Memory B cell (primary cell): ENCODE results near the gene BTBD16.

ENCODE experiments used
- ATAC-seq: fragments of 150-1000 bp; cut with Tn5 transposase; 2 replicates; pipeline ENCODE4 v1.10.0; 2021; ENCODE audit warnings: low read depth, mild to moderate bottlenecking, moderate library complexity
- DNase-seq, 2 donors: peaks; one replicate each; pipeline ENCODE4 v3.0.0; 2022; ENCODE audit warnings: low spot score in 2 of 2
- H3K27ac Mint-ChIP-seq: one replicate; pipeline ENCODE4 v1.8.0; 2022; ENCODE audit warnings: mild to moderate bottlenecking, moderate library complexity, mixed read lengths
- H3K27me3 Mint-ChIP-seq: one replicate; pipeline ENCODE4 v1.8.0; 2022; ENCODE audit warnings: mixed read lengths
- H3K36me3 Mint-ChIP-seq: one replicate; pipeline ENCODE4 v1.8.0; 2022; ENCODE audit warnings: mild to moderate bottlenecking, mixed read lengths
- H3K4me1 Mint-ChIP-seq: one replicate; pipeline ENCODE4 v1.8.0; 2022; ENCODE audit warnings: mixed read lengths
- H3K4me3 Mint-ChIP-seq: one replicate; pipeline ENCODE4 v1.8.0; 2022; ENCODE audit warnings: mild to moderate bottlenecking, moderate library complexity, mixed read lengths
- H3K9me3 Mint-ChIP-seq: one replicate; pipeline ENCODE4 v1.8.0; 2022; ENCODE audit warnings: mixed read lengths

The BTBD16 gene

GRCh38 chr10:122299423-122300075, 28.5 kb downstream of the BTBD16 start:
- no peak overlapping the region for H3K4me3 Mint-ChIP-seq
- H3K36me3 Mint-ChIP-seq, result no peaks in the 10 kb centered on the region
- ATAC-seq, result no peak
- no peaks in the 10 kb centered on the region for H3K9me3 Mint-ChIP-seq
- peaks cover 2% of the 10 kb centered on the region for H3K4me1 Mint-ChIP-seq
- peaks cover 13% of the 10 kb centered on the region for H3K27me3 Mint-ChIP-seq
- H3K27ac Mint-ChIP-seq, result no peak overlapping the region
- no peak for DNase-seq

GRCh38 chr10:122301055-122301810, 30.1 kb downstream of the BTBD16 start:
- peaks cover 10% of the 10 kb centered on the region for H3K27me3 Mint-ChIP-seq
- no peaks in the 10 kb centered on the region for H3K36me3 Mint-ChIP-seq
- peaks cover 2% of the 10 kb centered on the region for H3K4me1 Mint-ChIP-seq
- H3K27ac Mint-ChIP-seq, result no peak overlapping the region
- ATAC-seq (no peak), DNase-seq (no peak)
- H3K9me3 Mint-ChIP-seq, result peaks cover 5% of the 10 kb centered on the region
- H3K4me3 Mint-ChIP-seq, result no peak overlapping the region

- Mint-ChIP-seq H3K9me3 (peaks cover 5% of the 10 kb centered on the region), H3K27me3 (peaks cover 10% of the 10 kb centered on the region), H3K36me3 (no peaks in the 10 kb centered on the region), H3K27ac (no peak overlapping the region), H3K4me1 (peaks cover 2% of the 10 kb centered on the region), H3K4me3 (no peak overlapping the region)
- ATAC-seq (no peak), DNase-seq (no peak)
Observed at GRCh38 chr10:122301811-122302115, 30.7 kb downstream of the BTBD16 start.

DNA sequence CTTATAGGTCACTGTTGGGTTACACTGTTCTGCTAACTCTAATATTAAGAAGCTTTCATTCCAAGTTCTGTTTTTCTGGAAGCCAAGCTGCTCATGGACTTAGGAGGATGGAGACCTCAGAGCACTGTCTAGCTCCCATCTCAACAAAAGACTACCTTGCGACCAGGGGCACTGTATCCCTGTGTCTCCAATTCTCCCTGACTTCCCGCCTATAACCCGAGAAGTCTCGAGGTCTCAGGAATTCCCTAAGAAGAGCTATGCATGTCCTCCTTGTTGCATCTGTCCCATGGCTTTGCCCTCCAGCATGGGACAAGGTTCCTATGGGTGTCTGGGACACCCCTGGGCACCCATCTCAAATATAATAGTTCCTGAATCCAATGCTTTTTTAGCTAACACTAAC, 31.2 kb downstream of the BTBD16 start:
- H3K27me3 Mint-ChIP-seq, result peaks cover 6% of the 10 kb centered on the region
- H3K9me3 Mint-ChIP-seq, result peaks cover 5% of the 10 kb centered on the region
- DNase-seq (no peak), ATAC-seq (no peak)
- H3K4me3 Mint-ChIP-seq, result no peak overlapping the region
- no peak overlapping the region for H3K27ac Mint-ChIP-seq
- no peaks in the 10 kb centered on the region for H3K36me3 Mint-ChIP-seq
- peaks cover 2% of the 10 kb centered on the region for H3K4me1 Mint-ChIP-seq

GRCh38 chr10:122303271-122304053, 32.4 kb downstream of the BTBD16 start:
- peaks cover 5% of the 10 kb centered on the region for H3K9me3 Mint-ChIP-seq
- no peak for DNase-seq
- H3K4me1 Mint-ChIP-seq, result peaks cover 10% of the 10 kb centered on the region
- no peak overlapping the region for H3K4me3 Mint-ChIP-seq
- H3K27ac Mint-ChIP-seq, result no peak overlapping the region
- no peak for ATAC-seq
- H3K27me3 Mint-ChIP-seq, result peaks cover 3% of the 10 kb centered on the region
- H3K36me3 Mint-ChIP-seq, result no peaks in the 10 kb centered on the region

GRCh38 chr10:122304054-122304579, 33.0 kb downstream of the BTBD16 start:
- ATAC-seq, result no peak
- H3K36me3 Mint-ChIP-seq, result no peaks in the 10 kb centered on the region
- H3K4me1 Mint-ChIP-seq, result peaks cover 13% of the 10 kb centered on the region
- H3K9me3 Mint-ChIP-seq, result peaks cover 5% of the 10 kb centered on the region
- H3K27ac Mint-ChIP-seq, result no peak overlapping the region
- no peak for DNase-seq
- H3K4me3 Mint-ChIP-seq, result no peak overlapping the region
- H3K27me3 Mint-ChIP-seq, result peaks cover 3% of the 10 kb centered on the region

DNA sequence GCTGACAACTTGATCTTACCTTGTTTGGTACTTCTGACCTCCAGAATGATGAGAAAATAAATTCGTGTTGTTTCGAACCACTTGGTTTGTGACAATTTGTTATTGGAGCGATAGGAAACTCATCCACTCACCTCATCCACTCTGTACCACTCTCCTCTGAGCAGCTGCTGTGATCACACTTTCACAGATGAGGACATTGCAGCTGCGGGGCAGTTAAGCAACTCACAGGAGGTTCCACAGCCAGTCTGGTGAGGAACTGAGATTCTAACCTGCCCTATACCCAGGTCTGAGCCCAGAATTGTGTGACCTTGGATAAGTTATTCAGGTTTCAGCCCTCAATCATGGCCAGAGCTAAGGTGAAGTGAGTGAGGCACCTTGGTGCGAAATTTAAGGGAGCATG, 35.2 kb downstream of the BTBD16 start:
- Mint-ChIP-seq H3K4me1 (peaks cover 11% of the 10 kb centered on the region), H3K36me3 (no peaks in the 10 kb centered on the region), H3K27ac (no peak overlapping the region), H3K9me3 (peaks cover 5% of the 10 kb centered on the region), H3K27me3 (peaks cover under 1% of the 10 kb centered on the region), H3K4me3 (no peak overlapping the region)
- peak; percentile 25 for ATAC-seq
- DNase-seq, result no peak

GRCh38 chr10:122306744-122307143, 35.6 kb downstream of the BTBD16 start:
- Mint-ChIP-seq H3K27me3 (peaks cover 2% of the 10 kb centered on the region), H3K9me3 (peaks cover 5% of the 10 kb centered on the region), H3K4me1 (peaks cover 11% of the 10 kb centered on the region), H3K27ac (no peak overlapping the region), H3K4me3 (no peak overlapping the region), H3K36me3 (no peaks in the 10 kb centered on the region)
- no peak for ATAC-seq
- DNase-seq, result no peak

GRCh38 chr10:122307669-122308416, 36.7 kb downstream of the BTBD16 start:
- ATAC-seq (peak; percentile 91), DNase-seq (no peak)
- Mint-ChIP-seq H3K4me3 (peak overlapping the region; percentile 15), H3K9me3 (peaks cover 5% of the 10 kb centered on the region), H3K27me3 (peaks cover 6% of the 10 kb centered on the region), H3K27ac (peak overlapping the region; percentile 65), H3K36me3 (no peaks in the 10 kb centered on the region), H3K4me1 (peaks cover 11% of the 10 kb centered on the region)

DNA sequence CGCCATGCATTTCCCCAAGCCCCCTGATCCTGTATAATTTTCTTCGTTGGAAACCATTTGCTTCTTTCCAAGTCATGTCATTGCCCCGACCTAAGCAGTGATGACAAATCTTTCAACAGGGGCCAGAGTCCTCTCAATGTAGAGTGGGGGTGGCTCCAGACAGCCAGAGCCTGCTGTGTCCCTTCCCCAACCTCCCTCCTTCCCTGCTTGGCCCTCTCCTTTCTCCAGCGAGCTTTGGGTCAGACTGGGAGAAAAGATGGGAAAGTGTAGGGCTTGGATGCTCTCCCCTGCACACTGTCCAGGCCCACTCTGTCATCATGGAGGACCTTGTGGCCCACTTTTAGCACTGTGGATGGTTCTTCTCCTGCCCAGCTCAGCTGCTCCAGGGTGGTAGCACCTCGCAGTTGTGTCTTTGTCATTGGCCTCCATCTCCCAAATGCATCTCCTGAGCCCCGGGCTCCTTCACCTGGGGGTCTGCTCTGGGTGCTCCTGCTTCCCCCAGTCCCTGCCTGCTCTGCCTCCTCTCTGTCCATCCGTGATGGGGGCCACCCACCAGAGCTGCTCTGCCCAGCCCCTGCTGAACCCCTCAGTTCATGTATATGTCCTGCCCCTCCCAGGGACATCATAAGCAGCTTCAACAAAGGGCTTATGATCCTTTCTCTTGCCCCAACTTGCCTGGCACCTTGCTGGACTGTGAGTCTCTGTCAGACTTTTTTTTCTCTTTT, 37.5 kb downstream of the BTBD16 start:
- Mint-ChIP-seq H3K4me1 (peaks cover 11% of the 10 kb centered on the region), H3K4me3 (no peak overlapping the region), H3K9me3 (peaks cover 5% of the 10 kb centered on the region), H3K36me3 (no peaks in the 10 kb centered on the region), H3K27me3 (peaks cover 6% of the 10 kb centered on the region), H3K27ac (peak overlapping the region; percentile 22)
- ATAC-seq, result no peak
- DNase-seq, result no peak

DNA sequence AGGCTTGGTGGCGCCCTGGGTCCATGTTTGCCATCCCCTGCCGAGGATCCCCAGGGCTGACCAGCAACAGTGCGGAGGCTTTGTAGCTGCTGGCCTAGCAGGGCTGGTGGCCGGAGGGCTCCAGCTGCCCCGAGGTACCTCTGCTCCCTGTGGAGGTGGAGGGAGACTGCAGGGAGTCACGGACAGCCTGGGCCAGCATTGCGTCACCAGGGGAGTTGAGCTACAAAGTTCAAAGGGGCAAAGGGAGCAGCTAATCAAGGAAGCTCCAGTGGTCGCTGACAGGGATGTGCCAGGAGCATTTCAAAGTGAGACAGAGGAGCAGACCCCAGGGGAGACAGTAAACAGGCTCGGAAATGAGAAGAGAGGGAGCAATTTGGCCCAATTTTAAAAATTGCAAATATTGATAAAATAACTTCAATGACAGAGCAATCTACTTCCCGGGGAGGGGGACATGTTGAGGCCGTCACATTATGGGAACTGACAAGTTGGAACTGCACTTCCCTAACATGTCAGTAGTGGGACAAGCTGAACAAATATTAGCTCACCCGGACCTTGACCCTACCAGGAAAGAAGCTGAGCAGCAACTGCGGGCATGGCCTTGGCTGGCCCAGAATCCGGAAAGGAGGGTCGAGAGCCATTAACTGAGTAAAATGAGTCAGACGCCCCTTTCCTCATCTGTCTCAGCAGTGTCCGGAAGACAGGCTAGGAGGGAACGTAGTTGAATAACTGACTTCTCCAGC, 39.4 kb downstream of the BTBD16 start:
- peaks cover 5% of the 10 kb centered on the region for H3K9me3 Mint-ChIP-seq
- H3K36me3 Mint-ChIP-seq, result no peaks in the 10 kb centered on the region
- peaks cover 11% of the 10 kb centered on the region for H3K4me1 Mint-ChIP-seq
- H3K27ac Mint-ChIP-seq, result no peak overlapping the region
- H3K4me3 Mint-ChIP-seq, result no peak overlapping the region
- peaks cover 7% of the 10 kb centered on the region for H3K27me3 Mint-ChIP-seq
- DNase-seq, result no peak
- ATAC-seq, result no peak

DNA sequence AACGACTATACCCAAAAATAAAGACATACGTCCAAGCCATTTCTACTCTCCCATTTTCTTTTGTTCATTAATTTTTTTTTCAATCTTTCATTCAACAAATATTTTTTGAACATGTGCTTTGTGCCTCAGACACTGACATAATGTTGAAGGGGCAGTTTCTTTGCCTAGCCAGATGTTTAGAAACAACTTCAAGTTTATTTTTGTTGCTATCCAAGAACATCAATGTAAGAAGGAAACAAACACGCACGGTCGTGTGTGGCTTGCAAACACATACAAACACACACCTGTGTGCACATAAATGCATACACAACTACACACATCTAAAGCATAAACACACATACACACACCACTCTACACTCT, 39.9 kb downstream of the BTBD16 start:
- H3K36me3 Mint-ChIP-seq, result no peaks in the 10 kb centered on the region
- H3K4me1 Mint-ChIP-seq, result peaks cover 11% of the 10 kb centered on the region
- ATAC-seq (no peak), DNase-seq (no peak)
- H3K27me3 Mint-ChIP-seq, result peaks cover 7% of the 10 kb centered on the region
- H3K27ac Mint-ChIP-seq, result no peak overlapping the region
- no peak overlapping the region for H3K4me3 Mint-ChIP-seq
- H3K9me3 Mint-ChIP-seq, result peaks cover 1% of the 10 kb centered on the region

DNA sequence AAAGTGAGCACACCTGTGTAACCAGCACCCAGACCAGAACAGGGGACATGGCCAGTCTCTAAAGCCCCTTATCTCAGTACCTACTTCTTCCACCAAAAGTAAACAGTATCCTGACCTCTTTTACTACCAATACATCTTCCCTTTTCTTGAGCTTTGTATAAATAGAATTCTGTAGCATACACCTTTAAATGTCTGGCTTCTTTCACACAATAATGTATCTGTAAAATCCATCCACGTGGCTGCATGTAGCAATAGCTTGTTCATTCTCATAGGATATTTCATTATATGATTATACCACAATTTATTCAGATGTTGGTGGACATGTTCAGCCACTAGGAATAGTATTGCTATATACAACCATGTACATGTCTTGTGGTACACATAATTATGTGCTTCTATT, 40.6 kb downstream of the BTBD16 start:
- no peaks in the 10 kb centered on the region for H3K9me3 Mint-ChIP-seq
- ATAC-seq (no peak), DNase-seq (no peak)
- H3K36me3 Mint-ChIP-seq, result no peaks in the 10 kb centered on the region
- no peak overlapping the region for H3K27ac Mint-ChIP-seq
- peaks cover 11% of the 10 kb centered on the region for H3K4me1 Mint-ChIP-seq
- peaks cover 7% of the 10 kb centered on the region for H3K27me3 Mint-ChIP-seq
- H3K4me3 Mint-ChIP-seq, result no peak overlapping the region
